ENCODE results near the gene ATG4A. TPM values are rescaled to one million over a fixed set of nuclear protein-coding genes. Genes with fewer than 3 reads are reported as not detected.

ATG4A gene
- total RNA-seq, 4 donors from 2014 or later: 12.4 to 25.0 (median 18.8) TPM

GRCh38 chrX:108059801-108060200, 31.8 kb upstream of the ATG4A start:
- WGBS, 2 donors: 88% methylated on average over 1 of the region's 1 CpG
- DNase-seq: no peak

GRCh38 chrX:108064001-108064400, 27.6 kb upstream of the ATG4A start:
- H3K9me3 ChIP-seq: no peaks in the 10 kb centered on the region
- no peak for DNase-seq
- no peak for TF ChIP-seq POLR2A (IDR thresholded peaks at IDR 0.05)
- TF ChIP-seq, protein P1, sequence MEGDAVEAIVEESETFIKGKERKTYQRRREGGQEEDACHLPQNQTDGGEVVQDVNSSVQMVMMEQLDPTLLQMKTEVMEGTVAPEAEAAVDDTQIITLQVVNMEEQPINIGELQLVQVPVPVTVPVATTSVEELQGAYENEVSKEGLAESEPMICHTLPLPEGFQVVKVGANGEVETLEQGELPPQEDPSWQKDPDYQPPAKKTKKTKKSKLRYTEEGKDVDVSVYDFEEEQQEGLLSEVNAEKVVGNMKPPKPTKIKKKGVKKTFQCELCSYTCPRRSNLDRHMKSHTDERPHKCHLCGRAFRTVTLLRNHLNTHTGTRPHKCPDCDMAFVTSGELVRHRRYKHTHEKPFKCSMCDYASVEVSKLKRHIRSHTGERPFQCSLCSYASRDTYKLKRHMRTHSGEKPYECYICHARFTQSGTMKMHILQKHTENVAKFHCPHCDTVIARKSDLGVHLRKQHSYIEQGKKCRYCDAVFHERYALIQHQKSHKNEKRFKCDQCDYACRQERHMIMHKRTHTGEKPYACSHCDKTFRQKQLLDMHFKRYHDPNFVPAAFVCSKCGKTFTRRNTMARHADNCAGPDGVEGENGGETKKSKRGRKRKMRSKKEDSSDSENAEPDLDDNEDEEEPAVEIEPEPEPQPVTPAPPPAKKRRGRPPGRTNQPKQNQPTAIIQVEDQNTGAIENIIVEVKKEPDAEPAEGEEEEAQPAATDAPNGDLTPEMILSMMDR (IDR thresholded peaks at IDR 0.05): no peak
- no peaks in the 10 kb centered on the region for H3K36me3 ChIP-seq
- WGBS, 2 donors: 89 to 92% methylated on average over 1 of the region's 1 CpG
- H3K27me3 ChIP-seq: no peaks in the 10 kb centered on the region
- intact Hi-C loops (cut with DNase I): no loop called here
- H3K4me1 ChIP-seq: no peaks in the 10 kb centered on the region
- H3K4me3 ChIP-seq (replicated peaks in 1 of 3): no peak overlapping the region
- no peak overlapping the region for H3K27ac ChIP-seq

More at GRCh38 chrX:108059801-108060200, 31.8 kb upstream of the ATG4A start:
- intact Hi-C loops (cut with DNase I): no loop called here
- Histone ChIP-seq H3K27ac (no peak overlapping the region), H3K9me3 (no peaks in the 10 kb centered on the region), H3K36me3 (no peaks in the 10 kb centered on the region), H3K27me3 (no peaks in the 10 kb centered on the region), H3K4me1 (no peaks in the 10 kb centered on the region), H3K4me3 (replicated peaks in 1 of 3) (no peak overlapping the region)
- TF ChIP-seq, protein P1 (IDR thresholded peaks at IDR 0.05): no peak
- no peak for TF ChIP-seq POLR2A (IDR thresholded peaks at IDR 0.05)

GRCh38 chrX:108064613-108065012, 27.0 kb upstream of the ATG4A start:
- TF ChIP-seq, protein P1 (IDR thresholded peaks at IDR 0.05): no peak
- TF ChIP-seq POLR2A (IDR thresholded peaks at IDR 0.05): no peak
- no peak overlapping the region for H3K27ac ChIP-seq
- H3K27me3 ChIP-seq: no peaks in the 10 kb centered on the region
- no peak overlapping the region for H3K4me3 ChIP-seq (replicated peaks in 1 of 3)
- H3K4me1 ChIP-seq: no peaks in the 10 kb centered on the region
- no peaks in the 10 kb centered on the region for H3K9me3 ChIP-seq
- WGBS, 2 donors: 97 to 100% methylated on average over 2 of the region's 2 CpGs
- no peaks in the 10 kb centered on the region for H3K36me3 ChIP-seq
- DNase-seq: no peak
- intact Hi-C loops (cut with DNase I): no loop called here

GRCh38 chrX:108068121-108068520, 23.5 kb upstream of the ATG4A start:
- Histone ChIP-seq H3K4me3 (replicated peaks in 1 of 3) (no peak overlapping the region), H3K27ac (no peak overlapping the region), H3K4me1 (no peaks in the 10 kb centered on the region), H3K36me3 (no peaks in the 10 kb centered on the region), H3K9me3 (no peaks in the 10 kb centered on the region), H3K27me3 (no peaks in the 10 kb centered on the region)
- WGBS, 2 donors: 53 to 82% methylated on average over 1 of the region's 1 CpG
- intact Hi-C loops (cut with DNase I): no loop called here
- TF ChIP-seq POLR2A (IDR thresholded peaks at IDR 0.05): no peak
- TF ChIP-seq, protein P1 (IDR thresholded peaks at IDR 0.05): no peak
- no peak for DNase-seq

GRCh38 chrX:108070891-108071290, 20.7 kb upstream of the ATG4A start:
- 61 to 78% methylated on average over 4 of the region's 4 CpGs for WGBS, 2 donors
- Histone ChIP-seq H3K36me3 (no peaks in the 10 kb centered on the region), H3K27ac (no peak overlapping the region), H3K4me1 (no peaks in the 10 kb centered on the region), H3K27me3 (no peaks in the 10 kb centered on the region), H3K4me3 (replicated peaks in 1 of 3) (no peak overlapping the region), H3K9me3 (no peaks in the 10 kb centered on the region)
- no peak for DNase-seq
- no peak for TF ChIP-seq POLR2A (IDR thresholded peaks at IDR 0.05)
- TF ChIP-seq, protein P1 (IDR thresholded peaks at IDR 0.05): no peak
- intact Hi-C loops (cut with DNase I): no loop called here
